AML-193 (cell line): Measurements from ENCODE around the gene DEFB125.
"Not testable (repeated sequence)": the region's sequence is repeated elsewhere in the genome, so short reads cannot be mapped to it uniquely, and the experiment has no call there.

Source experiments
- DNase-seq, 2 experiments: peaks; one replicate each; lab custom pipeline; 2025; lab: John Stamatoyannopoulos, UW

DEFB125 gene

GRCh38 chr20:87401-87800, at the start of gene DEFB125:
DEFB125 (plus strand) TSS chr20:87672; CDS start chr20:87710, 38 bp downstream.
- no peak for DNase-seq

GRCh38 chr20:60035-60918, 27.2 kb upstream of the DEFB125 start:
- no peak for DNase-seq

GRCh38 chr20:61230-61629, 26.2 kb upstream of the DEFB125 start:
- no peak for DNase-seq

- no peak for DNase-seq
Observed at GRCh38 chr20:61757-62156, 25.7 kb upstream of the DEFB125 start.

- DNase-seq: no peak
Observed at GRCh38 chr20:62487-62886, 25.0 kb upstream of the DEFB125 start.

GRCh38 chr20:64026-64603, 23.4 kb upstream of the DEFB125 start:
- DNase-seq: no peak

GRCh38 chr20:64766-65322, 22.6 kb upstream of the DEFB125 start:
- no peak for DNase-seq

GRCh38 chr20:77231-77630, 10.2 kb upstream of the DEFB125 start:
- no peak for DNase-seq

GRCh38 chr20:78338-78737, 9.1 kb upstream of the DEFB125 start:
- no peak for DNase-seq

GRCh38 chr20:79565-79964, 7.9 kb upstream of the DEFB125 start:
- no peak for DNase-seq

- DNase-seq: no peak
Observed at GRCh38 chr20:90651-91050, 3.2 kb downstream of the DEFB125 start.

GRCh38 chr20:93641-94040, 6.2 kb downstream of the DEFB125 start:
- no peak for DNase-seq

GRCh38 chr20:95215-95614, 7.7 kb downstream of the DEFB125 start:
- DNase-seq: no peak

- DNase-seq: not testable (repeated sequence)
Observed at GRCh38 chr20:97691-98090, 10.2 kb downstream of the DEFB125 start.

GRCh38 chr20:101975-102374, 14.5 kb downstream of the DEFB125 start:
- no peak for DNase-seq

- DNase-seq: no peak
Observed at GRCh38 chr20:103456-103855, 16.0 kb downstream of the DEFB125 start.

- DNase-seq: no peak
Observed at GRCh38 chr20:112396-112795, 24.9 kb downstream of the DEFB125 start.

GRCh38 chr20:117518-117917, 30.0 kb downstream of the DEFB125 start:
- DNase-seq: no peak

GRCh38 chr20:129786-130323, 42.4 kb downstream of the DEFB125 start:
- DNase-seq: not testable (repeated sequence)

GRCh38 chr20:137668-138490, 50.4 kb downstream of the DEFB125 start:
- DNase-seq: no peak

- DNase-seq: no peak
Observed at GRCh38 chr20:142290-142689, 54.8 kb downstream of the DEFB125 start, which contains the start of gene DEFB126. DEFB126 (plus strand) TSS chr20:142590; CDS start chr20:142629, 39 bp downstream.

- DNase-seq: no peak
Observed at GRCh38 chr20:145877-146276, 58.4 kb downstream of the DEFB125 start.
